Epithelial cell of prostate (primary cell): ENCODE results near the gene WDR93.

ENCODE experiments used
- DNase-seq: peaks from one replicate; pipeline ENCODE4 v3.0.0-alpha.2; 2011; ENCODE audit warnings: low read depth, low spot score
- H3K27ac ChIP-seq: fragments of 450-650 bp; 2 replicates; pipeline ENCODE4 v1.5.1; 2017; ENCODE audit warnings: mild to moderate bottlenecking

WDR93 gene

GRCh38 chr15:89745768-89746167, 55.2 kb downstream of the WDR93 start:
- no peak overlapping the region for H3K27ac ChIP-seq
- DNase-seq: no peak

DNA sequence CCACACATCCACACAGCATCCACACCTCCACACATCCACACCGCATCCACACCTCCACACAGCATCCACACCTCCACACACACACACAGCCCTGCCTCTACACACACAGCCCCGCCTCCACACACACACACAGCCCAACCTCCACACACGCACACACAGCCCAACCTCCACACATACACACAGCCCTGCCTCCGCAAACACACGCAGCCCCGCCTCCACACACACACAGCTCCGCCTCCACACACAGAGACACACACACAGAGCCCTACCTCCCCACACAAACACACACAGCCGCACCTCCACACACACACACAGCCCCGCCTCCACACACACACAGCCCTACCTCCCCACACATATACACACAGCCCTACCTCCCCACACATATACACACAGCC, 55.8 kb downstream of the WDR93 start:
- DNase-seq: no peak
- H3K27ac ChIP-seq: no peak overlapping the region

DNA sequence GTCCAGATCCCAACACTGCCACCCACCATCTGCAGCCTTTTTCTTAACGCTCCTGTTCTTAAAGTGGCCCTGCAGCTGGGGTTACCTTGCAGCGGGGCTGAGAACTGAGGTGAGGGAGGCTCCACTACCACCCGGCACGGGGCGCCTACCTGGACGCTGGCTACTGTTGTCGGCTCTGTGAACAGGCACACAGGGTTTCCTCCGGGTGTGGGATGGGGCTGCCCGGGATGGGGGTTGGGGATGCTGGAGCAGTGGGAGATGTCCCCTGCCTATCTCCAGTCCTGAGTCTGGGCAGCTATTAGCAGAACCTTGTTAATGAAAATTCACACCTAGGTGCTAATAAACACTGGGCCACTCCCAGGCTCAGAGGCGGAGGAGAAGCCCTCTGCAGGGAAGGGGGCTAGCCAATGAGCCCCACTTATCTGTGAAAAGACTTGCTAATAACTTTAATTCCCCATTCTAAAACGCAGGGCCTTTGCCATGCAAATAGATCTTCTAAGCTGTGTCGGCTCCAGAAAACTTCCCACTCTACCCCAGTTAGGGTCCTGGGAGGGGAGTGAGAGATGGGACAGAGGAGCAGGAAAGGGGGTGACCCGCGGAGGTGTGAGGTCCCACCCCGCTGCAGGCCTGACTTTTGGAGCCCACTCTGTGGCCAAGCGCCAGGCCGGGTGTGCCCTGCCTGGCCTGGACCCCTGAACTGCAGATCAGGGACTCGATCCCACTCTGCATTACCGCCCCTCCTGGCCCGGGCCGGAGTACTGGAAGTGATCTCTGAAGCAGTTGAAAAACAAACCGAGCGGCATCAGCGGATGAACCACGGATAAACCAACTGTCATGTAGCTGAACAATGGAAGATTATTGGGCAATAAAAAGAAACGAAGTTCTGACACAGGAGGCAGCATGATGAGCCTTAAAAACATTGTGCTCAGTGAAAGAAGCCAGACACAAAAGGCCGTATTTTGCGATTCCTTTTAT, 57.4 kb downstream of the WDR93 start:
- H3K27ac ChIP-seq: no peak overlapping the region
- no peak for DNase-seq

- H3K27ac ChIP-seq: no peak overlapping the region
- DNase-seq: no peak
Observed at GRCh38 chr15:89749054-89749453, 58.4 kb downstream of the WDR93 start.

DNA sequence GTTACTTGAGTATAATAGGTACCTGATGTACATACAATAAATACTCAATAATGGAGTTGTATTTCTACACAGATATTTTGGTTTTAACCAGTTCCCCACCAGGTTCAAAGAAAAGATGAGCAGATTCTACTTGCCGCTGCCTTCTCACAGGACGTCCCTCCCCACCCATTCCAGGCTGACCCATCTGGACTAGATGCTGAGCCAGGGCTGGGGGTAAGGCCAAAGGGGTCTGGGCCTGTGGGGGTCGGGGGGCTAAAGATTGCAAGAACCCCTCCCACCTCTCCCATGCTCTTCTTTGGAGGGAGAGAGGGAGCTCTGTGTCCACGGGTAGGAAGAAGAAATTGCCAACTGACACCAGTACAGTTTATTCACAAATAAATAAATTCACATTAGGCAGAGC, 58.9 kb downstream of the WDR93 start:
- H3K27ac ChIP-seq: no peak overlapping the region
- no peak for DNase-seq

DNA sequence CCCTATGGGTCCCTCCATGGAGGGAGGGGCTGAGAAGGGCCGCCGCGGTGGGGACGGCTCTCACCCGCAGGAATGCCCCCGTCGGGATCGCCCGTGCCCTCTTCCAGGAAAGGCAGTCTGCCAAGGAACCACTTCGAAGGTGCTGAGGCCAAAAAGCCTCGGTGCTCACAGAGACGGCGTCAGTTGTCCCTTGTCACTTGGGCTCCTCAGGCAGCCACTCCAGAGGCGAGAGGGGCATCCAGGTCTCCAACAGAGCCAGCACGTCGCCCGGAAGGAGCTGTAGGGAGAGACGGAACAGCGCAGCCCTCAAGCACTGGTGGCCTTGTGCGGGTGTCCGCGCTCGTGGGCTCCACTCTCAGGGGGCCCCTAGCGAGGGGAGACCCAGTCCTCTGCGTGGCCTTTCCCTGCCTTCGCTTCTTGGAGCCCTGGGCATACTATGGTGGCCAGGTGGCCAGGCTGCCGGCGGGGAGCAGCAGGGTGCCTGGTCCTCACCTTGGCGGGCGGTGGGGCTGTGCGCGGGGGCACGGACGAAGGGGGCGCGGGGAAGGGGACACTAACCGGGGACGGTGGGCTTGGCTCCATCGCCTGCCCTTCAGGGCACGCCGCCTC, 59.4 kb downstream of the WDR93 start:
- DNase-seq: no peak
- H3K27ac ChIP-seq: no peak overlapping the region

DNA sequence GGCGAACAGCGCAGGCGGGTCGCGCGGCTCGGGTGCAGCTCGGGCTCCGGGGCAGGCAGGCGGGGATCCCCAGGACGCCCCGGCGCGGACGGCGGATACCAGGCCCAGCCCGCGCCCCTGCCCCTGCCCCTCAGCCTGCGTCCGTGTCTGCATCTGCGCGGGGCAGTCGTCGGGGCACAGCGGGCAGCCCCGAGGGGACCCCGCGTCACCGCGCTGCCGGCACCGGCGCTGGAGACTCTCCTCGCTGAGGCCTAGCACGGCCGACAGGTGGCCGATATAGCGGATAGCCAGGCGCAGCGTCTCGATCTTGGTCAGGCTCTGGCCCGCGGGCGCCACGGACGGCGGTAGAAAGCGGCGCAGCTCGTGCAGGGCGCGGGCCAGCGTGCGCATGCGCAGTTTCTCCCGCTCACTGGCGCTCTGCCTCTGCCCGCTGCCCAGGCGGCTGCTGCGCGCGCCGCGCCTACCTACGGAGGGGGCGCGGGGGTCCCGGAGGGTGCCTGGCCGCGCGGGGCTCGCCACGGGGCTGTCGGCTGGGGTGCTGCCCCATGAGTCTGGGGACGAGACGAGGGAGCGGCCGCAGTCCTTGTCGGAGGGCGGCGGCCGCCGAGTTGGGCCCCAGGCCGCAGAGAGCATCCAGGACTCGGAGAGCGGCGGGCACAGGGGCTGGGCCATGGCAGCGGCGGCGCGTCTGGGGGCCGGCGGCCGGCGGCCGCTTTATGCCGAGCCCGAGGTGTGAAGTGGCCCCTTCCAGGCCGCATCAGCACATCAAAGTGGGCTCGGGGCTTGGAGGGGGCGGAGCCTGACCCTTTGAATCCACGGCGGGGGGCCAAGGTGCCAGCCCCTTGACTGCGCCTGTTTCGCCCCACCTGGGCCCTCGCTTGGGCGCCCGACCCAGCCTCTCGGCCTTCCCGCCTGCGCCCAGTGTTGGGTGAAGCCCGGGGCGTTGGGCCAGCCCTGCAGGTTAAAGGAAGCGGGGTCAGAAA, 60.2 kb downstream of the WDR93 start, which contains the start of gene MESP1:
Gene MESP1, minus strand, starts transcription at position 690 of the 983 bp plus-strand sequence. Its CDS starts 18 bp downstream, at position 672.
- peak; percentile 43 for DNase-seq
- H3K27ac ChIP-seq: no peak within 1 kb of the TSS

GRCh38 chr15:89751748-89752147, 61.1 kb downstream of the WDR93 start:
- no peak for DNase-seq
- no peak overlapping the region for H3K27ac ChIP-seq

GRCh38 chr15:89753855-89754254, 63.2 kb downstream of the WDR93 start:
- no peak overlapping the region for H3K27ac ChIP-seq
- no peak for DNase-seq

- H3K27ac ChIP-seq: no peak overlapping the region
- no peak for DNase-seq
Observed at GRCh38 chr15:89754361-89755154, 63.9 kb downstream of the WDR93 start.

- no peak for DNase-seq
- no peak overlapping the region for H3K27ac ChIP-seq
Observed at GRCh38 chr15:89755701-89756100, 65.1 kb downstream of the WDR93 start.

- DNase-seq: no peak
- H3K27ac ChIP-seq: no peak overlapping the region
Observed at GRCh38 chr15:89756897-89757296, 66.3 kb downstream of the WDR93 start.

- no peak overlapping the region for H3K27ac ChIP-seq
- DNase-seq: no peak
Observed at GRCh38 chr15:89758283-89758682, 67.7 kb downstream of the WDR93 start.

GRCh38 chr15:89758981-89759380, 68.4 kb downstream of the WDR93 start:
- DNase-seq: no peak
- no peak overlapping the region for H3K27ac ChIP-seq

DNA sequence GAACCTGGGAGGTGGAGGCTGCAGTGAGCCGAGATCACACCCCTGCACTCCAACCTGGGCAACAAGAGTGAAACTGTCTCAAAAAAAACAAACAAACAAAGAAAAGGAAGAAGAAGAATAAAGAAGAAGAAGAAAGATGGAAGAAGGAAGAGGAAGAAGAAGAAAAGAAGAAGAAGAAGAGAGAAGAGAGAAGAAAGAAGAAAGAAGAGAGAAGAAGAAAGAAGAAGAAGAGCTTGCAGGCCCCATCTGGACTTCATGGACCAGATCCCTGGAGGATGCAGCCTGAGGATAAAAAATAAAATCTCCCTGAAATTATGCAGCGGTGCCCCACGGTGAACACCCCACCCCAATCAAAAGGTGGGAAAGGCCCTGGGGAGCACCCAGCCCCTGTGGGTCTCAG, 69.2 kb downstream of the WDR93 start:
- no peak overlapping the region for H3K27ac ChIP-seq
- no peak for DNase-seq

GRCh38 chr15:89760303-89761008, 69.8 kb downstream of the WDR93 start:
- no peak overlapping the region for H3K27ac ChIP-seq
- no peak for DNase-seq

DNA sequence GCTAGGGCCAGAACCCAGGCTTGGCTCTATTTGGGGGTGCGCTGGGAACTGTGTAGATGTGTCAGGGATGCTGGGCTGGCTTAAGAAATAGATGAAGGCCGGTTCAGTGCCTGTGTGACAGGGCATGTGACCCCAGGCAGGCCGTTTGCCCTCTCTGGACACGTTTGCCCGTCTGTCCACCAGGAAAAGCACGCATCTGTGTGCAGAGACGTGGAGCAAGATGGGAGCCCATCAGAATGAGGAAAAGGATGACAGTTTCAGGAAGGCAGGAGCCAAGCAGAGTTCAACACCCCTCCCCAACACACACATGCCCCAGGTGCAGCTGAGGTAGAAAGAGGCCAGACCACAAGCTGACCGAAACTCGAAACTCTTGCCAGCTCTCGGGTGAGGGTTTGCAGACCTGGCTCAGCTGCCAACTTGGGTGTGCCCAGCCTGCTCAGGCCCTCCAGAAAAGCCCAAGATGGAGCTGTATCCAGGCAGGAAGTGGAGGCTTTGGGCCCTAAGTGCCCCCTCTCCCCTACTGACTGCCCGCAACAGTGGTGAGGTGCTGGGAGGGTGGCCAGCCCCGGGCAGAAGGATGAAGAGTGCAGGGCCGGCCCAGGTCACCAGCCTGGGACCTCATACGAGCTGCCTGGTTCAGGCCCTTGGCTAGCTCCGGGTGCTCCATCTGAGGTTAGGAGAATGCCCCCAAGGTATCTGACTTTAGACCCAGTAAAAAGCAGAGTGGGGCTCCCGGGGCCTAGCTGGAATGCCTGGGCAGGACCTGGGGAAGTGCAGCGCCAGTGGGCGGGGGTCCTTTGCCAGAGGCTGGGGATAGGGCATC, 70.6 kb downstream of the WDR93 start:
- H3K27ac ChIP-seq: no peak overlapping the region

DNA sequence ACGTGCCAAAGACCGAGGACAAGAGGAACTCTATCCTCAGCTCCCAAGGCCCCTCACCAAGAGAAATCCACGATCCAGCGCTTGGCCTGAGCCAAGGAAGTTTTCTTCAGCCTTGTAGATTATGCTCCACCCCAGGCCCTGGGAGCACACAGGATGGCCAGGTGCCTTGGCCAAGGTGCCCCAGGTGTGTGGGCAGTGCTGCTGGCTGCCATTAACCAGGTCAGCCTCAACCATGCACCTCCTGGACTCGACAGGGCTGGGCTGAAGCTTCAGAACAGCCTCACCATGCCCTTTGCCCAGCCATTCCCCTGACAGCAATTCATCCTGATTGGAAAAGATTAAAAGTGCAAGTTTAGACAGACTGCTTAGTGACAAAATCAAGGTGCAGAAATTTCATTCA, 71.3 kb downstream of the WDR93 start:
- no peak for DNase-seq
- H3K27ac ChIP-seq: no peak overlapping the region

More for the DNA sequence above, 70.6 kb downstream of the WDR93 start:
- peak; percentile 33 for DNase-seq
